WERI-Rb-1 (cell line): ENCODE results near the gene RNF215.

Experiments used
- DNase-seq: peaks from one replicate; pipeline ENCODE4 v3.0.0-alpha.2; 2020
- H3K27ac ChIP-seq: fragments of 250-450 bp; sonication (Bioruptor Pico); 2 replicates; pipeline ENCODE4 v1.5.1; 2020; ENCODE audit warnings: mild to moderate bottlenecking, moderate library complexity
- H3K27me3 ChIP-seq: fragments of 250-450 bp; sonication (Bioruptor Pico); 2 replicates; pipeline ENCODE4 v1.5.1; 2021; ENCODE audit warnings: mild to moderate bottlenecking, low read depth, moderate library complexity; ENCODE audit not compliant: insufficient read depth, severe bottlenecking
- H3K36me3 ChIP-seq: fragments of 250-450 bp; sonication (Bioruptor Pico); 2 replicates; pipeline ENCODE4 v1.5.1; 2020; ENCODE audit warnings: mild to moderate bottlenecking, moderate library complexity
- H3K4me3 ChIP-seq: 2 replicates; pipeline ENCODE4 v1.5.1; 2011; ENCODE audit warnings: low read depth, mild to moderate bottlenecking, control low read depth, low read length
- H3K9me3 ChIP-seq: fragments of 250-450 bp; sonication (Bioruptor Pico); 2 replicates; pipeline ENCODE4 v1.5.1; 2021; ENCODE audit warnings: mild to moderate bottlenecking, moderate library complexity; ENCODE audit not compliant: severe bottlenecking
- CTCF ChIP-seq: IDR thresholded peaks from 2 replicates; pipeline ENCODE4 v1.5.1; 2011; ENCODE audit warnings: low read depth, mild to moderate bottlenecking, control low read depth, inconsistent platforms, low read length

RNF215 gene

DNA sequence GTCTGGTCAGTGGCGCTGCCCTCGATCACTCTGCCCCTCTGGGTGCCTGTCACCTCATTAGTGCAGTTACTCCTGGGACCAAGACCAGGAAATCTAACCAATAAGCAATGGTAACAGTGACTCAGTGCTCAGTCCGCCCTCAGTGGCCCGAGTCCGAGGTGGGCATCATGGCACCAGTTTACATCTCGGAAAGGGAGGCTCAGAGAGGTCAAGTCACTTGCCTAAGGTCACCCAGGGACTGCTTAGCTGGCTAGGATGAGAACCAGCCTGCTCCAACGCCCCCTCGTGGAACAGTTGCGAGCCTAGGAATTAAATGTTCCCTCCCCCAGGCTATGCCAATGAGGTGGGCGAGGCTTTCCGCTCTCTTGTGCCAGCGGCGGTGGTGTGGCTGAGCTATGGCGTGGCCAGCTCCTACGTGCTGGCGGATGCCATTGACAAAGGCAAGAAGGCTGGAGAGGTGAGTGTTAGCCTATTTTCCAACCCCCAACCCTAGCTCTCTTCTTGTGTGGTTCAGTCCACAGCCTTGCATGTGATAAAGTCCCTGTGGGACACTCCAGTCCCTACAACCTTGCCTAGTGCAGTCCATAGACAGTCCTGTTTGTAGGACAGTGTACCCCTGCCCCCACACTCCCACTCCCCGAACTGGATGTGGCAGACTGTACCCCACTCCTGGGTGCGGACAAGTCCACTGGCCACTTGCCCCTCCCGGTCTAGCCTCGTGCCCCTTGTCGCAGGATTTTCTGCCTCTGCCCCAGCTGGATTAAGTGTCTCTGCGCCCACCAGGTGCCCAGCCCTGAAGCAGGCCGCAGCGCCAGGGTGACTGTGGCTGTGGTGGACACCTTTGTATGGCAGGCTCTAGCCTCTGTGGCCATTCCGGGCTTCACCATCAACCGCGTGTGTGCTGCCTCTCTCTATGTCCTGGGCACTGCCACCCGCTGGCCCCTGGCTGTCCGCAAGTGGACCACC lies 39.5 kb upstream of the RNF215 start:
- no peaks in the 10 kb centered on the region for H3K9me3 ChIP-seq
- DNase-seq, result peak; percentile 83
- H3K27ac ChIP-seq, result no peak overlapping the region; the same call in 1 of the 2 replicates
- H3K27me3 ChIP-seq, result no peaks in the 10 kb centered on the region
- H3K4me3 ChIP-seq, result peak overlapping the region; percentile 90
- peak; percentile 85 for TF ChIP-seq CTCF
- peaks cover 13% of the 10 kb centered on the region for H3K36me3 ChIP-seq

DNA sequence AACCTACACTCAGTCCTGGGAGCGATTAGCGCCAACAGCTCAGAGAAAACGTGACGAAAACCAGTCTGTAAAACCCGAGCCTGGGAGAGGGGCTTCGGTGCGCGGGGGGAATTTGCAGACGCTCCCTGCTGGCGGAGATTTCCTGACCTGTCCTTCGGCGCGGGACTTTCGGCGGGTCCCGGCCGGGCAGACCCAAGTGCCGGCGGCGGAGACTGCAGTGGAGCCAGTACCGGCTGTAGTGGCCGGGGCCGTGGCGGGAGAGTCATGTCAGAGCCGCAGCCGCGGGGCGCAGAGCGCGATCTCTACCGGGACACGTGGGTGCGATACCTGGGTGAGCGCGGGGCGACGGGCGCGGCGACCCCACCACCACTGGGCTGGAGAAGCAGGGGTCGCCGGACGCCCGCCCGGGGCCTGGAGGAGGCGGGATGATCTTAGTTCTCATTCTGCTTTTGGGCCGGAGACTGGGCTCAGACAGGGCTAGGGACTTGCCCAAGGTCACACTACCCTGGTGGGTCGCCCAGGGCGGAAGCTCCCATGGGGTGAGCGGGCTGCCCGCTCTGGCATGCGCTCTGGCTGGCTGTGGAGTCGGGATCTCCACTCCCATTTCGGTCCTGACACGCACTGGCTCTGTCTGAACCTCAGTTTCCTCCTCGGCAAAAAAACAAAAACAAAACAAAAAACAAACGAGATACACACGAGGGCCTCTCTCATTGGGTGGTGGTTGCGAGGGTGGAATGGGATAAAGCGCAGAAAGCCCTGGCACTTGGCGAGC lies 38.6 kb upstream of the RNF215 start, which contains the start of gene MTFP1:
Gene MTFP1 (plus strand): TSS at position 153 of the 772 bp plus-strand sequence. CDS start 112 bp downstream, at position 265.
- Histone ChIP-seq H3K4me3 (peak within 1 kb of the TSS; percentile 90), H3K27ac (peak within 1 kb of the TSS; percentile 78), H3K27me3 (no peaks in the 10 kb centered on the region), H3K9me3 (no peaks in the 10 kb centered on the region), H3K36me3 (peaks cover 19% of the 10 kb centered on the region)
- peak; percentile 83 for DNase-seq
- TF ChIP-seq CTCF, result 0 out of 2 replicates have a peak, but pooled peaks have one; percentile 4

DNA sequence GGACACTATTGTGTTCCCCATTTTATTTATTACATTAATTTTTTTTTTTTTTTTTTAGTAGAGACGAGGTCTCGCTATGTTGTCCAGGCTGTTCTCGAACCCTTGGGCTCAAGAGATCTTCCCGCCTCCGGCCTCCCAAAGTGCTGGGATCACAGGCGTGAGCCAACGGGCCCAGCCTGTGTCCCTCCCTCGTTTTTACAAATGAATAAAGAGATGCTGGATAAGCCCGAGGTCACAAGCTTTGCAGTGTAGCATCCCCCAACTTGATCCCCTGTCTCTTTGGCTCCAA lies 38.1 kb upstream of the RNF215 start:
- H3K9me3 ChIP-seq, result no peaks in the 10 kb centered on the region
- H3K27me3 ChIP-seq, result no peaks in the 10 kb centered on the region
- peak overlapping the region; percentile 90 for H3K4me3 ChIP-seq
- TF ChIP-seq CTCF, result no peak
- H3K27ac ChIP-seq, result peak overlapping the region; percentile 78
- DNase-seq, result no peak
- H3K36me3 ChIP-seq, result peaks cover 20% of the 10 kb centered on the region

- TF ChIP-seq CTCF, result peak; percentile 41
- Histone ChIP-seq H3K27ac (peak overlapping the region; percentile 78), H3K27me3 (no peaks in the 10 kb centered on the region), H3K36me3 (peaks cover 23% of the 10 kb centered on the region), H3K9me3 (no peaks in the 10 kb centered on the region), H3K4me3 (peak overlapping the region; percentile 90)
- DNase-seq, result peak; percentile 79
These were observed 37.5 kb upstream of the RNF215 start for GRCh38 chr22:30424534-30425326.

DNA sequence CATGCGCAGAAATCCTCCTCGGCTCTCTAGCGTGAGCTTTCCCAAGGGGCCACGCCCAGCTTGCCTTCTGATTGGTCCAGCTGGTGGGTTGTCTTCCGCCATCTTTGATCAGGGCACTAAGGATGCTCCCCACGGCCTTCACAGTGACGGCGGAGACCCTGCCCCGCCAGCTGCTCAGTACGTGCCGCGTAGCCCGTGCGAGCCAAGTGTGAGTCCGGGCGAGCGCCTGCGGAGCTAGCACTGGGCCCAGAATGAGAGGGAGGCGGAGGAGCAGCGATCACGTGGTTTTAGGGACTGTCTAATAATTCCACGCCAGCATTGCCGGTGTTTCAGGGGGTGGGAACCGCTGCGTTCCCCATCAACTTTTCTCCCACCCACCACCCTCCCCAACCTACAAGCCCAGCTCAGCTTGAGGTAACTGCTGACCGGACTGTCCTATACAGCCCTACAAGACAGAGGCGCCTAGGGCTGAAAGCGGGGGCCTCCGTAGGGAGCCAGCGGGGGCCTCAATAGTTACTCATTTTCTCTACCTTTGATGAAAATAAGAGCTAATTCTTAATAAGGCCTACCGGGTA lies 36.8 kb upstream of the RNF215 start:
- Histone ChIP-seq H3K36me3 (peaks cover 28% of the 10 kb centered on the region), H3K9me3 (no peaks in the 10 kb centered on the region), H3K27me3 (no peaks in the 10 kb centered on the region), H3K27ac (peak overlapping the region; percentile 91), H3K4me3 (peak overlapping the region; percentile 90)
- peak; percentile 99 for DNase-seq
- no peak for TF ChIP-seq CTCF
